NCI-H146 treated with DMSO at 0.1 percent for 48 hours (cell line): ENCODE measurements around the gene MTARC1.
A peak's percentile ranks its signal among the peaks of the same experiment; 100 is the strongest.

ENCODE experiments used
- DNase-seq: peaks from one replicate; lab custom pipeline; 2025; ENCODE audit not compliant: unreplicated experiment; lab: John Stamatoyannopoulos, UW

Gene MTARC1

GRCh38 chr1:220769205-220769604, 17.5 kb upstream of the MTARC1 start:
- DNase-seq: no peak

- DNase-seq: no peak
Measured at GRCh38 chr1:220770245-220770913, 16.3 kb upstream of the MTARC1 start.

GRCh38 chr1:220772846-220773245, 13.9 kb upstream of the MTARC1 start:
- no peak for DNase-seq

GRCh38 chr1:220775240-220775853, 11.4 kb upstream of the MTARC1 start:
- no peak for DNase-seq

GRCh38 chr1:220776254-220776653, 10.5 kb upstream of the MTARC1 start:
- DNase-seq: no peak

- DNase-seq: peak; percentile 7
Measured at GRCh38 chr1:220776720-220777326, 9.9 kb upstream of the MTARC1 start.

GRCh38 chr1:220783453-220783852, 3.3 kb upstream of the MTARC1 start:
- no peak for DNase-seq

GRCh38 chr1:220784751-220785150, 2.0 kb upstream of the MTARC1 start:
- DNase-seq: no peak

- DNase-seq: no peak
Measured at GRCh38 chr1:220785166-220786056, 1.3 kb upstream of the MTARC1 start.

GRCh38 chr1:220786057-220786336, 716 bp upstream of the MTARC1 start:
- DNase-seq: no peak

GRCh38 chr1:220787069-220787619, 431 bp downstream of the MTARC1 start:
- peak; percentile 36 for DNase-seq

- no peak for DNase-seq
Measured at GRCh38 chr1:220788900-220789299, 2.2 kb downstream of the MTARC1 start.

- DNase-seq: no peak
Measured at GRCh38 chr1:220789532-220790147, 2.9 kb downstream of the MTARC1 start.

- no peak for DNase-seq
Measured at GRCh38 chr1:220791285-220791684, 4.6 kb downstream of the MTARC1 start.

GRCh38 chr1:220791956-220792355, 5.2 kb downstream of the MTARC1 start:
- no peak for DNase-seq

- DNase-seq: no peak
Measured at GRCh38 chr1:220796530-220796929, 9.8 kb downstream of the MTARC1 start.

- DNase-seq: no peak
Measured at GRCh38 chr1:220797044-220797443, 10.3 kb downstream of the MTARC1 start.

GRCh38 chr1:220797553-220797952, 10.8 kb downstream of the MTARC1 start:
- no peak for DNase-seq

GRCh38 chr1:220798338-220798737, 11.6 kb downstream of the MTARC1 start:
- no peak for DNase-seq

- DNase-seq: no peak
Measured at GRCh38 chr1:220800262-220800661, 13.5 kb downstream of the MTARC1 start.
